Esophagus squamous epithelium (tissue), 5 donors: Measurements from ENCODE around the gene TMEM184A. TPM values are rescaled to one million over a fixed set of nuclear protein-coding genes. Genes with fewer than 3 reads are reported as not detected.

Experiments
- DNase-seq: peaks from one replicate; lab custom pipeline; 2025; lab: John Stamatoyannopoulos, UW
- H3K27ac ChIP-seq, 4 donors: fragments of 200-600 bp; sonication (generic); one replicate each; pipeline ENCODE4 v1.5.1; 2016 to 2019; ENCODE audit warnings: mild to moderate bottlenecking in 1 of 4
- H3K27me3 ChIP-seq, 4 donors: fragments of 200-600 bp; sonication (generic); 1 replicate in 3 of 4; 2 replicates in 1 of 4; pipeline versions ENCODE4 v1.5.1 to v1.6.0; 2017 to 2021; ENCODE audit warnings: antibody characterized with exemption in 1 of 4
- H3K36me3 ChIP-seq, 3 donors: fragments of 200-600 bp; sonication (generic); one replicate each; pipeline ENCODE4 v1.5.1; 2016 to 2019
- H3K4me1 ChIP-seq, 3 donors: fragments of 200-600 bp; sonication (generic); one replicate each; pipeline ENCODE4 v1.5.1; 2017 to 2019
- H3K4me3 ChIP-seq, 4 donors: fragments of 200-600 bp; sonication (generic); 1 replicate in 3 of 4; 2 replicates in 1 of 4; pipeline ENCODE4 v1.5.1; 2016 to 2019; ENCODE audit warnings: mild to moderate bottlenecking in 2 of 4, moderate library complexity in 1 of 4
- H3K9me3 ChIP-seq, 3 donors: fragments of 200-600 bp; sonication (generic); one replicate each; pipeline ENCODE4 v1.5.1; 2016 to 2019
- POLR2A ChIP-seq, 4 donors: fragments of 450-650 bp; IDR thresholded peaks; one replicate each; pipeline ENCODE4 v1.6.1; 2017; ENCODE audit warnings: antibody characterized with exemption in 4 of 4, mild to moderate bottlenecking in 4 of 4, moderate library complexity in 3 of 4
- WGBS, 2 donors: methylation state at CpG; one replicate each; pipeline ENCODE4 v1.1.5; 2018; 5-methylcytosine and 5-hydroxymethylcytosine counted together
- intact Hi-C: fragments of 100-400 bp; cut with DNase I; formaldehyde crosslinking; loops from one replicate; pipeline ENCODE4 v1.15.0; 2022
- total RNA-seq, 4 donors: library from RNA; depleted of rRNA; stranded (reverse); fragments of >200 nt; gene quantifications; one replicate each; pipeline ENCODE4 v1.1.0, GENCODE V29; 2016
- TF ChIP-seq, protein P1 (sequence below), 6 experiments: fragments of 450-650 bp in 4 of 6; fragments of 200-600 bp in 2 of 6; sonication (generic) in 2 of 6; IDR thresholded peaks; one replicate each; pipeline ENCODE4 v1.5.1; 2016 to 2019; ENCODE audit warnings: antibody characterized with exemption in 6 of 6, mild to moderate bottlenecking in 4 of 6, moderate library complexity in 4 of 6
- donor health status: DM: yes; HTN: yes; CAD: no.

TMEM184A gene
- total RNA-seq, 4 donors from 2014 or later, result 56.7 to 204 (median 98.9) TPM

GRCh38 chr7:1539181-1539881 is 16.7 kb downstream of the TMEM184A start:
- H3K4me3 ChIP-seq, result no peak overlapping the region
- no peaks in the 10 kb centered on the region for H3K27me3 ChIP-seq
- WGBS, 2 donors, result 0 to 91% methylated on average over 1 to 4 of the region's 36 CpGs
- H3K36me3 ChIP-seq, result peaks cover 27 to 73% (median 28%) of the 10 kb centered on the region in 3 donors
- no peaks in the 10 kb centered on the region for H3K9me3 ChIP-seq
- no peak for DNase-seq
- intact Hi-C loops, result no loop called here
- peaks cover 35 to 61% (median 39%) of the 10 kb centered on the region in 3 donors for H3K4me1 ChIP-seq
- peak overlapping the region; percentile 86 to 99 (median 96) for H3K27ac ChIP-seq
- TF ChIP-seq, protein P1, sequence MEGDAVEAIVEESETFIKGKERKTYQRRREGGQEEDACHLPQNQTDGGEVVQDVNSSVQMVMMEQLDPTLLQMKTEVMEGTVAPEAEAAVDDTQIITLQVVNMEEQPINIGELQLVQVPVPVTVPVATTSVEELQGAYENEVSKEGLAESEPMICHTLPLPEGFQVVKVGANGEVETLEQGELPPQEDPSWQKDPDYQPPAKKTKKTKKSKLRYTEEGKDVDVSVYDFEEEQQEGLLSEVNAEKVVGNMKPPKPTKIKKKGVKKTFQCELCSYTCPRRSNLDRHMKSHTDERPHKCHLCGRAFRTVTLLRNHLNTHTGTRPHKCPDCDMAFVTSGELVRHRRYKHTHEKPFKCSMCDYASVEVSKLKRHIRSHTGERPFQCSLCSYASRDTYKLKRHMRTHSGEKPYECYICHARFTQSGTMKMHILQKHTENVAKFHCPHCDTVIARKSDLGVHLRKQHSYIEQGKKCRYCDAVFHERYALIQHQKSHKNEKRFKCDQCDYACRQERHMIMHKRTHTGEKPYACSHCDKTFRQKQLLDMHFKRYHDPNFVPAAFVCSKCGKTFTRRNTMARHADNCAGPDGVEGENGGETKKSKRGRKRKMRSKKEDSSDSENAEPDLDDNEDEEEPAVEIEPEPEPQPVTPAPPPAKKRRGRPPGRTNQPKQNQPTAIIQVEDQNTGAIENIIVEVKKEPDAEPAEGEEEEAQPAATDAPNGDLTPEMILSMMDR (IDR thresholded peaks at IDR 0.05), result no peak
- no peak for TF ChIP-seq POLR2A (IDR thresholded peaks at IDR 0.05)

DNA sequence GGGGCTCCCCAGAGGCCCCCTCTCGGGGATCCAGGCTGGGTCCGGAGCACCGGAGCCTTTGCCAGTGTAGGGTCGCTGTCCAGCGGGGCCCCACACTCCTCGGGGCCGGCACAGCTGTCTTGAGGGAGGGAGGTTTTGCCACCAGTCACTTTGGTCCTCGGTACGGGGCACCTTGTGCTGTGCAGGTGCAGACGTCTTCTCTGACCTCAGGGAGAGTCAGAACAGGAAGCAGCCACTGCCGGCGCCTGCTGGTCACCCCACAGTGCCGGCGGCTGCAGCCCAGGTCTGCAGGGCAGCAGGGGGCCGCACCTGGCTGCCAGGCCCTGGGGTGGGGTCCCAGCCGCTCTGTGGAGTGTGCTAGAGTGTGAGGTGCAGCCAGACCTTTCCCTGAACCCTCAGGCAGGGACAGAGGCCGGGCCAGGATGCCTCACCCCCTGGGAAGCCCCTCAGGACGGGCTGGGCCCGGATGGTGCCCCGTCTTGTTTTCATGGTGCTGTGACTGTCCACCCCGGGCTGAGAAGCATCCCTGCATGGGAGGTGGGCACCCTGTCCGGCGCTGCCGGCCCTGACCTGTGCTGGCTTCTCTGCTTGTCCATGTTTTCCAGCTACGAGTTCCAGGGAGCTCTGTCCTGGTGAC is 17.3 kb downstream of the TMEM184A start:
- no peak for DNase-seq
- H3K4me1 ChIP-seq, result peaks cover 36 to 61% (median 40%) of the 10 kb centered on the region in 3 donors
- peak overlapping the region; percentile 86 to 99 (median 96) for H3K27ac ChIP-seq
- 60 to 100% methylated on average over 1 of the region's 25 CpGs for WGBS, 2 donors
- peak overlapping the region in 3 of 4 donors; percentile 9 to 77 (median 54) for H3K4me3 ChIP-seq
- TF ChIP-seq, protein P1 (IDR thresholded peaks at IDR 0.05), result no peak
- TF ChIP-seq POLR2A (IDR thresholded peaks at IDR 0.05), result no peak
- H3K27me3 ChIP-seq, result no peaks in the 10 kb centered on the region
- H3K9me3 ChIP-seq, result no peaks in the 10 kb centered on the region
- intact Hi-C loops, result no loop called here
- peaks cover 27 to 68% (median 28%) of the 10 kb centered on the region in 3 donors for H3K36me3 ChIP-seq

DNA sequence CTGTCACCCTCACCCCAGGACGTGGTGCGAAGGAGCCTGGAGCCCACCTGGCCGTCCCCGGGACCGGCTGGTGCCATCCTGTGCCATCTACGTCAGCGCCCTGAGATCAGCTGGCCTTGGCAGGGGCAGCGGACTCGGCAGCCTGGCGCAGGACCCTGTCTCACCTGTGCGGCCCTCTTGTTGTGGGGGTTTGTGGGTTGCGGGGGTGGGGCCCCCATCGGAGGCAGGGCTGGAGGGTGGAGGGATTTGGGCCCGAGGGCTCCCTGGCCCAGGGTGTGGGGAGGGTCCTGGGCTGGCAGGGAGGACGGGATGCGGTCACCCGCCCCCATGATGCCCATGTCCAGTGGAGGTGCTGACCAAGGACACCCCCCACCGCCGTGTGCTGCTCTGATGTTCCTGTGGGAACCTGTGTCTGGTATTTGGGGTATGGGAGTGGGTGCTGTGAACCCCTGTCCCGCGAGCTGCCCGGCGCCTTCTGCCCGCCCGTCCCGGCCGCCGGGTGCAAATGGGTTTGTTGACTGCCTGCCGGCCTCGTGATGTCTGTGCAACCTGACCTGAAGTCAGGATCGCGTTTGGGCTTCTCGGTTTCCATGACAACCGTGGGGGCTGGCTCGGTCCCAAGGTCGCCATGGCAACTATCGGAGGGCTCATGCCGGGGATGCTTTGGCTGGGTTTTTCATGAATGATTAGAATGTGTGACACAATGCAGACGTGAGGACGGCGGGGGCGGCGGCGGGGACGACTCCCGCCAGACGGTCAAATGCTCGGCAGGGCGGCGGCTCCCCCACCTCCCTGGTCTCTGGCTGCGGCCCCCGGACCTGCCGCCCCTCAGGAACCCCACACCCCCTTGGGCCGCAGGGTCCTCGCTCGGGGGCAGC is 18.2 kb downstream of the TMEM184A start:
- TF ChIP-seq, protein P1 (IDR thresholded peaks at IDR 0.05), result no peak
- peak in 1 of 4 donors; percentile 17 for TF ChIP-seq POLR2A (IDR thresholded peaks at IDR 0.05)
- peak overlapping the region; percentile 86 to 99 (median 96) for H3K27ac ChIP-seq
- H3K9me3 ChIP-seq, result no peaks in the 10 kb centered on the region
- DNase-seq, result no peak
- WGBS, 2 donors, result 37 to 41% methylated on average over 12 to 13 of the region's 56 CpGs
- peak overlapping the region; percentile 25 to 77 (median 53) for H3K4me3 ChIP-seq
- peaks cover 27 to 60% (median 28%) of the 10 kb centered on the region in 3 donors for H3K36me3 ChIP-seq
- intact Hi-C loops, result no loop called here
- H3K27me3 ChIP-seq, result no peaks in the 10 kb centered on the region
- H3K4me1 ChIP-seq, result peaks cover 44 to 63% (median 47%) of the 10 kb centered on the region in 3 donors

DNA sequence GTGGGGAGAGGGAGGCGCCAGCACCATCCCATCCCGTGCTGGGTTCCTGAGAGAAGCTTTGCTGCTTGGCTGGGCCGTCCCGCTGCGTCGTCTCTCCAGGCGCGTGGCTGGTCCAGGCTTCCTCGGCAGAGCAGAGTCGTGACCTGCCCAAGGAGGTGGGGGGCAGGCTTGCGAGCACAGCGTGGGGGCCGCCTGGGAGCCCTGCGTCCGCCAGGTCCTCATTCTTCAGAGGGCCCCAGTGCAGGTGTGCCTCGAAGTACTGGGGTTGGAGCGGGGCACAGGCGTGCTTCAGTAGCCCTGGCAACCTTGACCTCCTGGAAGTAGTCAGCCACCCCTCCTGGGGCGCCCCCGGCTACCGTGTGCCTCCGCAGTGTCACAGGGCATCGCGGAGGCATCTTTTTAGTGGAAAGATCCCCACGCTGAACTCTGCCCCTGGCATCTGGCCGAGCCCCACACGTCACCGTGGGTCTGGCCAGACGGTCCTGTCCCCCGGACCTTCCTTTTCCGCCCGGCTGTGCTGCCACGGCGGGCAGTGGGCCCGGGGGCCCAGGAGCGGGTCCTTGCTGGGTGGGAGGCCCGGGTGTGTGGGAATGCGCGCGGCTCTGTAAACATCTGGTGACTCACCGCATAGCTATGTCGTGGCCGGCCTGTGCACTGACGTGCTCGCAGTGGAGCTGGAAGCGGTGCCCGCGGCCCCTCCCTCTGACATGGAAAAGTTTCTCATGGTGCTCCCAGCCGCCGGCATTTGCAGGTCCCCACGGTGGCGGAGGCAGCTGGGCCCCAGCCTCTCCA is 19.1 kb downstream of the TMEM184A start:
- 35 to 41% methylated on average over 3 to 11 of the region's 52 CpGs for WGBS, 2 donors
- Histone ChIP-seq H3K36me3 (peaks cover 27 to 51% (median 28%) of the 10 kb centered on the region in 3 donors), H3K27ac (peak overlapping the region; percentile 86 to 99 (median 96)), H3K4me1 (peaks cover 50 to 69% (median 50%) of the 10 kb centered on the region in 3 donors), H3K27me3 (no peaks in the 10 kb centered on the region), H3K4me3 (peak overlapping the region; percentile 25 to 77 (median 53)), H3K9me3 (no peaks in the 10 kb centered on the region)
- intact Hi-C loops, result no loop called here
- TF ChIP-seq, protein P1 (IDR thresholded peaks at IDR 0.05), result no peak
- TF ChIP-seq POLR2A (IDR thresholded peaks at IDR 0.05), result peak in 2 of 4 donors; percentile 22 to 67
- no peak for DNase-seq
